Measurements from ENCODE around the gene CCDC51. TPM values are rescaled to one million over a fixed set of nuclear protein-coding genes. Genes with fewer than 3 reads are reported as not detected.
A peak's percentile ranks its signal among the peaks of the same experiment; 100 is the strongest.

CCDC51 gene
- polyA plus RNA-seq, 2 of the 4 experiments (the other 2 are of a cell fraction): 19.8 to 26.7 TPM

GRCh38 chr3:48441940-48442339 lies 2.0 kb upstream of the CCDC51 start:
- WGBS (ENCODE audit: missing lambda C conversion rate): 74% methylated on average over 6 of the region's 6 CpGs
- Histone ChIP-seq H3K4me1 (peaks cover 22% of the 10 kb centered on the region), H3K4me3 (peak overlapping the region; percentile 59; the same call in 2 of the 3 replicates), H3K4me2 (peak overlapping the region; percentile 89), H3K9me3 (no peaks in the 10 kb centered on the region), H3K27ac (no peak overlapping the region)
- no peak for TF ChIP-seq SREBF2 (IDR thresholded peaks at IDR 0.05)
- no peak for TF ChIP-seq MAZ (IDR thresholded peaks at IDR 0.05; ENCODE audit: borderline replicate concordance, low read depth, low read length)
- TF ChIP-seq ZSCAN20 (CRISPR knock-in tag; IDR thresholded peaks at IDR 0.05): no peak
- TF ChIP-seq PBX3 (IDR thresholded peaks at IDR 0.05): no peak
- TF ChIP-seq HDAC2 (IDR thresholded peaks at IDR 0.05): no peak
- no peak for TF ChIP-seq NR3C1 (IDR thresholded peaks at IDR 0.05)
- TF ChIP-seq CEBPB (IDR thresholded peaks at IDR 0.05): no peak
- no peak for TF ChIP-seq RARB (CRISPR knock-in tag; IDR thresholded peaks at IDR 0.05)
- no peak for TF ChIP-seq HOXA7 (CRISPR knock-in tag; IDR thresholded peaks at IDR 0.05)
- no peak for TF ChIP-seq KDM5A (IDR thresholded peaks at IDR 0.05)
- TF ChIP-seq JUNB (IDR thresholded peaks at IDR 0.05): no peak
- no peak for TF ChIP-seq ZFP36 (IDR thresholded peaks at IDR 0.05; ENCODE audit: borderline replicate concordance, partially characterized antibody)
- no peak for TF ChIP-seq FOSB (CRISPR knock-in tag; IDR thresholded peaks at IDR 0.05)
- no peak for TF ChIP-seq MAX (IDR thresholded peaks at IDR 0.05)
- ChIA-PET POLR2A (no interaction called here), CTCF (interaction anchor here (0.9 to 1.3 kb wide), 2 partner anchors 11 to 41 kb away, joined by 3 to 5 read pairs; no protein-coding TSS in a partner anchor)
- ATAC-seq (no peak), DNase-seq (ENCODE audit: low read depth in 1 of 2, low spot score in 1 of 2) (no peak), FAIRE-seq (no peak)

DNA sequence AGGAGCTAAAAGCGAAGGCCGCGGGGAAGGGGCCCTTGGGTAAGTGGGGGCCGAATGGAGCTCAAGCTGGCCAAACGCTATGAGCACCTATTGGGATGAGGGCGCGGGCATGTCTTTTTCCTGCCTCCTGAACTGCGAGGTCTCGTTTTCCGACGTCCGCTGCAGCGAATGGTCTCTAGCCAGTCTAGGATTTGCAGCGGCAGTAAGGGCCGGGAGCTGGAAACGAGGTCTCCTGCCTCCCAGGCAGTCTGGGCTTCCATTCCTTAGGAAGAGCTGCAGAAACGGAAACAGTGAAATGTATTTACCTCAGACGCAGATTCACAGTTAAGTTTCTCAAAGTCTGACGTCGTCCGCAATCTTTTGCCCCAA lies 655 bp upstream of the CCDC51 start:
- POLR2A ChIA-PET: interaction anchor here (1.5 kb wide), 1 partner anchor 64 kb away, joined by 5 read pairs; the partner anchor contains the start of gene SHISA5
- CTCF ChIA-PET: interaction anchor here (0.7 to 2.6 kb wide), 5 partner anchors 39 to 171 kb away, joined by 3 to 16 read pairs (median 3); no protein-coding TSS in a partner anchor
- peak overlapping the region; percentile 89 for H3K4me2 ChIP-seq
- under 1% methylated on average over 21 of the region's 21 CpGs for WGBS (ENCODE audit: missing lambda C conversion rate)
- peak overlapping the region; percentile 59 for H3K4me3 ChIP-seq
- DNase-seq (ENCODE audit: low read depth in 1 of 2, low spot score in 1 of 2): no peak
- no peak for FAIRE-seq
- peak; percentile 9 to 20; a peak in 3 of 6 replicates for ATAC-seq
- TF ChIP-seq CHD2 (IDR thresholded peaks at IDR 0.05; ENCODE audit: low read length, partially characterized antibody) (no peak), PHF8 (IDR thresholded peaks at IDR 0.05; ENCODE audit: borderline replicate concordance, low read depth) (0 out of 2 replicates have a peak, but pooled peaks have one; percentile 8)
- peak overlapping the region; percentile 86 to 96 for H3K27ac ChIP-seq
- H3K9me3 ChIP-seq: no peaks in the 10 kb centered on the region
- peaks cover 19% of the 10 kb centered on the region for H3K4me1 ChIP-seq

- WGBS (ENCODE audit: missing lambda C conversion rate): 84% methylated on average over 4 of the region's 4 CpGs
- Histone ChIP-seq H3K4me2 (no peak overlapping the region), H3K4me3 (no peak overlapping the region), H3K9me3 (no peaks in the 10 kb centered on the region), H3K27ac (no peak overlapping the region), H3K4me1 (peaks cover 34% of the 10 kb centered on the region)
- TF ChIP-seq HOXB5 (CRISPR knock-in tag; IDR thresholded peaks at IDR 0.05) (no peak), BHLHE40 (IDR thresholded peaks at IDR 0.05; ENCODE audit: low read depth, low read length) (no peak), CBX2 (IDR thresholded peaks at IDR 0.05; ENCODE audit: borderline replicate concordance, low read depth) (no peak), FOSL2 (IDR thresholded peaks at IDR 0.05) (no peak), FOSL2 (CRISPR knock-in tag; IDR thresholded peaks at IDR 0.05) (no peak), RAD21 (conservative IDR thresholded peaks at IDR 0.05 in 1 of 2, IDR thresholded peaks at IDR 0.05 in 1 of 2) (no peak), ZNF302 (CRISPR knock-in tag; IDR thresholded peaks at IDR 0.05) (no peak), PHF8 (IDR thresholded peaks at IDR 0.05; ENCODE audit: borderline replicate concordance, low read depth) (no peak), GATA3 (IDR thresholded peaks at IDR 0.05; ENCODE audit: borderline replicate concordance) (no peak), JUN (IDR thresholded peaks at IDR 0.05) (no peak), KDM1A (IDR thresholded peaks at IDR 0.05; ENCODE audit: low read depth) (no peak), SMC3 (IDR thresholded peaks at IDR 0.05) (no peak), JUNB (IDR thresholded peaks at IDR 0.05) (no peak), MAFK (IDR thresholded peaks at IDR 0.05; ENCODE audit: partially characterized antibody) (no peak)
- TF ChIP-seq, protein P1, sequence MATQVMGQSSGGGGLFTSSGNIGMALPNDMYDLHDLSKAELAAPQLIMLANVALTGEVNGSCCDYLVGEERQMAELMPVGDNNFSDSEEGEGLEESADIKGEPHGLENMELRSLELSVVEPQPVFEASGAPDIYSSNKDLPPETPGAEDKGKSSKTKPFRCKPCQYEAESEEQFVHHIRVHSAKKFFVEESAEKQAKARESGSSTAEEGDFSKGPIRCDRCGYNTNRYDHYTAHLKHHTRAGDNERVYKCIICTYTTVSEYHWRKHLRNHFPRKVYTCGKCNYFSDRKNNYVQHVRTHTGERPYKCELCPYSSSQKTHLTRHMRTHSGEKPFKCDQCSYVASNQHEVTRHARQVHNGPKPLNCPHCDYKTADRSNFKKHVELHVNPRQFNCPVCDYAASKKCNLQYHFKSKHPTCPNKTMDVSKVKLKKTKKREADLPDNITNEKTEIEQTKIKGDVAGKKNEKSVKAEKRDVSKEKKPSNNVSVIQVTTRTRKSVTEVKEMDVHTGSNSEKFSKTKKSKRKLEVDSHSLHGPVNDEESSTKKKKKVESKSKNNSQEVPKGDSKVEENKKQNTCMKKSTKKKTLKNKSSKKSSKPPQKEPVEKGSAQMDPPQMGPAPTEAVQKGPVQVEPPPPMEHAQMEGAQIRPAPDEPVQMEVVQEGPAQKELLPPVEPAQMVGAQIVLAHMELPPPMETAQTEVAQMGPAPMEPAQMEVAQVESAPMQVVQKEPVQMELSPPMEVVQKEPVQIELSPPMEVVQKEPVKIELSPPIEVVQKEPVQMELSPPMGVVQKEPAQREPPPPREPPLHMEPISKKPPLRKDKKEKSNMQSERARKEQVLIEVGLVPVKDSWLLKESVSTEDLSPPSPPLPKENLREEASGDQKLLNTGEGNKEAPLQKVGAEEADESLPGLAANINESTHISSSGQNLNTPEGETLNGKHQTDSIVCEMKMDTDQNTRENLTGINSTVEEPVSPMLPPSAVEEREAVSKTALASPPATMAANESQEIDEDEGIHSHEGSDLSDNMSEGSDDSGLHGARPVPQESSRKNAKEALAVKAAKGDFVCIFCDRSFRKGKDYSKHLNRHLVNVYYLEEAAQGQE (IDR thresholded peaks at IDR 0.05): no peak
- ChIA-PET POLR2A (no interaction called here), CTCF (interaction anchor here (1.0 to 13.6 kb wide), 6 partner anchors 7 to 243 kb away, joined by 3 to 488 read pairs (median 30); partner anchors contain the start of gene ATRIP)
- ATAC-seq (no peak), DNase-seq (ENCODE audit: low read depth in 1 of 2, low spot score in 1 of 2) (no peak), FAIRE-seq (no peak)
Observed at GRCh38 chr3:48437812-48438211, 2.1 kb downstream of the CCDC51 start.

Measured in A549 (cell line).